ENCODE data around the gene DNAH9.

DNA sequence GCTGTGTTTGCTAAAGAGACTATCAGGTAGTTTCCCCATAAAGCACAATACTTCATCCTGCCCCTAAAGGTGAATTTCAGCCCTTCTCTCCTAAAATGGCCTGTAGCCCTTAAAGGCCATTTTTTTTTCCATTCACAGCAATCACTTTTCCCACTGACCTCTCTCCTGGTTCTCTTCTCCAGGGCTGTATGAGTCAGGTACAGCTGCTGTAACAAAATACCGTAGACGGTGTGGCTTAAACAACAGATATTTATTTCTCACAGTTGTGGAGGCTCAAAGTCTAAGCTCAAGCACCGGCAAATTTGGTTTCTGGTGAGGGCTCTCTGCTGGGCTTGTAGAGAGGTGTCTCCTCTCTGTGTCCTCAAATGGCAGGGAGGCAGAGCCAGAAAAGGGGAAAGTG lies 354.3 kb downstream of the DNAH9 start:
- TF ChIP-seq CTCF (IDR thresholded peaks at IDR 0.05), result no peak
- no peak for TF ChIP-seq POLR2A (IDR thresholded peaks at IDR 0.05)

All from body of pancreas (tissue), 4 donors.